IMR-90 (cell line): ENCODE results near the gene NAA10.
A peak's percentile ranks its signal among the peaks of the same experiment; 100 is the strongest.

ENCODE experiments used
- CHD1 ChIP-seq: IDR thresholded peaks from 2 replicates; pipeline ENCODE4 v1.6.1; 2012; ENCODE audit warnings: low read depth, low read length, improper control_type of control experiment
- MAFK ChIP-seq: IDR thresholded peaks from 2 replicates; pipeline ENCODE4 v1.6.1; 2012; ENCODE audit warnings: low read depth, low read length, improper control_type of control experiment
- POLR2A ChIP-seq: IDR thresholded peaks from 2 replicates; pipeline ENCODE4 v1.6.1; 2012; ENCODE audit warnings: mild to moderate bottlenecking, low read depth, low read length
- TF ChIP-seq, protein P1 (sequence below): conservative IDR thresholded peaks from 2 replicates; pipeline ENCODE4 v1.5.1; 2012; ENCODE audit warnings: mild to moderate bottlenecking, low read depth, low read length, improper control_type of control experiment

- TF ChIP-seq MAFK, result no peak
- TF ChIP-seq, protein P1, sequence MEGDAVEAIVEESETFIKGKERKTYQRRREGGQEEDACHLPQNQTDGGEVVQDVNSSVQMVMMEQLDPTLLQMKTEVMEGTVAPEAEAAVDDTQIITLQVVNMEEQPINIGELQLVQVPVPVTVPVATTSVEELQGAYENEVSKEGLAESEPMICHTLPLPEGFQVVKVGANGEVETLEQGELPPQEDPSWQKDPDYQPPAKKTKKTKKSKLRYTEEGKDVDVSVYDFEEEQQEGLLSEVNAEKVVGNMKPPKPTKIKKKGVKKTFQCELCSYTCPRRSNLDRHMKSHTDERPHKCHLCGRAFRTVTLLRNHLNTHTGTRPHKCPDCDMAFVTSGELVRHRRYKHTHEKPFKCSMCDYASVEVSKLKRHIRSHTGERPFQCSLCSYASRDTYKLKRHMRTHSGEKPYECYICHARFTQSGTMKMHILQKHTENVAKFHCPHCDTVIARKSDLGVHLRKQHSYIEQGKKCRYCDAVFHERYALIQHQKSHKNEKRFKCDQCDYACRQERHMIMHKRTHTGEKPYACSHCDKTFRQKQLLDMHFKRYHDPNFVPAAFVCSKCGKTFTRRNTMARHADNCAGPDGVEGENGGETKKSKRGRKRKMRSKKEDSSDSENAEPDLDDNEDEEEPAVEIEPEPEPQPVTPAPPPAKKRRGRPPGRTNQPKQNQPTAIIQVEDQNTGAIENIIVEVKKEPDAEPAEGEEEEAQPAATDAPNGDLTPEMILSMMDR, result peak; percentile 50
- TF ChIP-seq POLR2A, result no peak
- TF ChIP-seq CHD1, result no peak
Observed at GRCh38 chrX:153922932-153923857, 11.6 kb downstream of the NAA10 start.
